Body of pancreas (tissue), 4 donors: ENCODE results near the gene TRIM43B.
"Not testable (repeated sequence)": the region's sequence is repeated elsewhere in the genome, so short reads cannot be mapped to it uniquely, and the experiment has no call there.

Source experiments
- POLR2A ChIP-seq, 3 donors: fragments of 450-650 bp; IDR thresholded peaks; one replicate each; pipeline ENCODE4 v1.6.1; 2016; ENCODE audit warnings: antibody characterized with exemption in 3 of 3, mild to moderate bottlenecking in 2 of 3
- TF ChIP-seq, protein P1 (sequence below), 7 experiments: fragments of 450-650 bp in 4 of 7; fragments of 200-600 bp in 3 of 7; sonication (generic) in 3 of 7; IDR thresholded peaks; one replicate each; pipeline ENCODE4 v1.5.1; 2016 to 2019; ENCODE audit warnings: antibody characterized with exemption in 7 of 7

- TF ChIP-seq, protein P1, sequence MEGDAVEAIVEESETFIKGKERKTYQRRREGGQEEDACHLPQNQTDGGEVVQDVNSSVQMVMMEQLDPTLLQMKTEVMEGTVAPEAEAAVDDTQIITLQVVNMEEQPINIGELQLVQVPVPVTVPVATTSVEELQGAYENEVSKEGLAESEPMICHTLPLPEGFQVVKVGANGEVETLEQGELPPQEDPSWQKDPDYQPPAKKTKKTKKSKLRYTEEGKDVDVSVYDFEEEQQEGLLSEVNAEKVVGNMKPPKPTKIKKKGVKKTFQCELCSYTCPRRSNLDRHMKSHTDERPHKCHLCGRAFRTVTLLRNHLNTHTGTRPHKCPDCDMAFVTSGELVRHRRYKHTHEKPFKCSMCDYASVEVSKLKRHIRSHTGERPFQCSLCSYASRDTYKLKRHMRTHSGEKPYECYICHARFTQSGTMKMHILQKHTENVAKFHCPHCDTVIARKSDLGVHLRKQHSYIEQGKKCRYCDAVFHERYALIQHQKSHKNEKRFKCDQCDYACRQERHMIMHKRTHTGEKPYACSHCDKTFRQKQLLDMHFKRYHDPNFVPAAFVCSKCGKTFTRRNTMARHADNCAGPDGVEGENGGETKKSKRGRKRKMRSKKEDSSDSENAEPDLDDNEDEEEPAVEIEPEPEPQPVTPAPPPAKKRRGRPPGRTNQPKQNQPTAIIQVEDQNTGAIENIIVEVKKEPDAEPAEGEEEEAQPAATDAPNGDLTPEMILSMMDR (IDR thresholded peaks at IDR 0.05) = not testable (repeated sequence)
- TF ChIP-seq POLR2A (IDR thresholded peaks at IDR 0.05) = not testable (repeated sequence)
These were observed at the start of gene TRIM43B for GRCh38 chr2:95484654-95485053.
